Gastrocnemius medialis (tissue), 4 donors: ENCODE results near the gene TOMM40L.

Experiments
- CTCF ChIP-seq, 5 experiments: fragments of 450-650 bp in 3 of 5; fragments of 200-600 bp in 2 of 5; sonication (generic) in 2 of 5; IDR thresholded peaks in 4 of 5; conservative IDR thresholded peaks in 1 of 5; 1 replicate in 4 of 5; 2 replicates in 1 of 5; pipeline ENCODE4 v1.5.1; 2016 to 2019; ENCODE audit warnings: antibody characterized with exemption in 5 of 5, mild to moderate bottlenecking in 3 of 5, moderate library complexity in 3 of 5
- POLR2A ChIP-seq, 2 donors: fragments of 450-650 bp; IDR thresholded peaks; one replicate each; pipeline ENCODE4 v1.6.1; 2017; ENCODE audit warnings: antibody characterized with exemption in 2 of 2, mild to moderate bottlenecking in 2 of 2, moderate library complexity in 2 of 2

GRCh38 chr1:161261261-161262235 is 35.7 kb downstream of the TOMM40L start:
- TF ChIP-seq CTCF (IDR thresholded peaks at IDR 0.05 in 4 of 5, conservative IDR thresholded peaks at IDR 0.05 in 1 of 5) (no peak), POLR2A (IDR thresholded peaks at IDR 0.05) (no peak)
